ENCODE data around the gene CXCR3.

Gene CXCR3

DNA sequence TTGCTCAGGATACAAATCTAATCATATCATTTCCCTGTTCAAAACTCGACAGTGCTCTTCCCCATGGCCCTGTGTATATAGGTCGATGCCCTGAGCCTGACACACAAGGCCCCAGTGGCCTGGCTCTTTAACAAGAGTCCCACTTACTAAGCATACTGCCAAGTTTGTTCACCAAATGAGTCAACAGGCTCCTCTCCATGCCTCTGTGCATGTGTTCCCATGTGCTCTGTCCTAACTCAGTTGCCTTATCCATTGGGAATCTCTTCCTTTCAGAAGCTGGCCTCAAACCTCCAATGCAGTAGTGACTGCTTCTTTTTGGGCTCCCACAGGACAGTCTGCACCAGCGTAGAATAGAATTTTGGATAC is 18.9 kb upstream of the CXCR3 start:
- no peak for DNase-seq (ENCODE audit: low read depth, low spot score)

DNA sequence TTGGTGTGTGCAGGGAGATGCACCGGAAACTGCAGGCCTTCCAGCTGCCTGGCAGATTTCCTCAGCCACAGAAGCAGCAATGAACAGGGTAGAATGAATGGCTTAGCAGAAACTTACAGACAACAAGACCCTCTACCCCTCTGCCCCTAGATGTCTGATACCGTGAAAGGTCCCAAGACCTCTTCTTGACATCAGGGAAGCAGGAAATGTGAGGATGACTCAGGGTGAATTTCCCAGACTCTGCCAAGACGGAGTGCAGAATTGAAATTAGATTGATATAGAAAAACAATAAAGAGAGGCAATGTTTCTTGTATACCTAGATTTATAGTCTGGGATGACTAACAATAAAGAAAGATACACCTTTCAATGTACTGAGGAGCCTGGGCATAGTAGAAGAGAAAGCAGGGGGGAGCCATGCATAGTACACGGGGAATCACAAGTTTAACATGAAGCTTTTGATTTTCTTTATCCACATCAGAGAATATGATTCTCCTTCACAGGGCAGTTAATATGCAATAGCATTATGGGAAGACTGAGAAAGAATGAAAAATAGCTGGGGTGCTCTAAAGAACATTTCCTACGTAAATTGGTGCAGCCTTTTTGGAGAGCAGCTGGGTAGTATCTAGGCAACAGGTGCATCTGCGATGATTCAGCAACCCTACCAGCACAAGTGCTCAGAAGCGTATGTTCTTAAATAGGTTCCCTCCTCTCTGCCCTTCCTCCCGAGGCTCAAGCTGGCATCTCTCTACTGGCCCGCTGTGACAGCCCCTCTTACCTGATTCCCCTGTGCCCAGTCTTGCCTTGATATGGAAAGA is 18.3 kb upstream of the CXCR3 start:
- DNase-seq (ENCODE audit: low read depth, low spot score): no peak

DNA sequence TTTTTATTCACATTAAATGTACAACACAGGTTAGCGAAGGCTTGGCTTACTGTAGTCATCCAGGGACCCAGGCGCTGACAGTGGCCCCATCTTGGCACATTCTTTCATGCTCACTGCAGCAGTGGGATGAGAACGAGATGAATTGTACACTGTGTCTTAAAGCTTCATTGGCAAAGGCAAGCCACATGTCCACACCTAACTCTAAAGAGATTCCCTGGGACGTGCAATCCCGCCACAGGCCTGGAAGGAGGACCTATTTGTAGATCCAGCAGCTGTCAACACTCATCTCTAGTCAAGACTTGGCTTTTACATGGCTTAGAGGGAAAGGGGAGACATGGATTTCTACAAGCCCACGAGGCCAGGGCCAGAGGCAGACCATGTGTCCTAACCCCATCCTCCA is 16.1 kb upstream of the CXCR3 start:
- DNase-seq (ENCODE audit: low read depth, low spot score): no peak

DNA sequence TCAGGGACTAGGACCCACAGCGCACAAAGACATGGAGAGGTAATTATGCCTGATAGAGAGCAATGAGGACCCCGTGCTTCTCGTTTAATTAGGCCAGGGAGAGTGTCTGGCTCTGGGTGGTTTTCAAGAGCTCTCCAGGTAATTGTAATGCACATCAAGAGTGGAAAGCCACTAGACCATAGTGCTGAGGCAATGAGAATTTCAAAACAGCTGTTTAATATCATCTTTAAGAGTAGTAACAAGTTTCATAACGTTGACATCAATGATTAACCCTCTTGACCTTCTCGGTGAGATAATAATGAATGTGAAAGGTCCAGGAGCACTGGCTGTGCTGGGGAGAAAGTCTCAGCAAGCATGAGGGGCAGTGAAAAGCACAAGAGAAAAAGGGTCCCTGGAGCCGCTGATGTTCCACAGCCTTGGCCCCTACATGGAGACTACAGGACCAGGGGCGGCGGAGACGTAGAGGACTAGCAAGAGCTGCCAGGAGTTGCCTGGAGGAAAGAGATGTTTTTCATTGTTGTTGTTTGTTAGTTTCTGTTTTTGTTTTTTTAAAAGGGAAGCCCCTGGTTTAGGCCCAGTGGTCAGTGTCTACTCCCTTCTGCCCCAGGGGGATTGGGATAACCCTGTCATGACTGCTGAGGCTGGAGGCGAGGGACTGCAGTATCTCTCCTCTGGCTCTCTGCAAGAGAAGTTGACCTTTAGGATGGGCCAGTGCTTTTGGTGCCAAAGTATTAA is 14.8 kb upstream of the CXCR3 start:
- no peak for DNase-seq (ENCODE audit: low read depth, low spot score)

DNA sequence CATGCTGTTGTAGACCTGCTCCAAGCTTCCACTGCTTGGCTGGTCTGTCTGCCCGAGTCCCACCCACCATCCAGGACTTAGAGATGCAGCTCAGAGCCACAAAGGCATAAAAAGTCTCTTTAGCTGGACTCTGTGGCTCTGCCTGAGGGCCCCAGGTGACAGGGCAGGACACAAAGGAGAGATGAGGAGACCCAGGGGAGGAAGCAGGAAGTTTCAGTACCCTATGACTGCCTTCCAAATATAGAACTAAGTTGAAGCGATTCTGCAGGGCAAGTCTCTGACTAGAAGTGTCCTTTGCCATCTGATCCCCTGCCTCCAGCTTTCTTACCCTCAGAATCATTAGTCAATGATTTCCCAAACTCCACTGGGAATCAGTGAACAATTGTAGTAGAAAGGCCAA is 11.2 kb upstream of the CXCR3 start:
- no peak for DNase-seq (ENCODE audit: low read depth, low spot score)

DNA sequence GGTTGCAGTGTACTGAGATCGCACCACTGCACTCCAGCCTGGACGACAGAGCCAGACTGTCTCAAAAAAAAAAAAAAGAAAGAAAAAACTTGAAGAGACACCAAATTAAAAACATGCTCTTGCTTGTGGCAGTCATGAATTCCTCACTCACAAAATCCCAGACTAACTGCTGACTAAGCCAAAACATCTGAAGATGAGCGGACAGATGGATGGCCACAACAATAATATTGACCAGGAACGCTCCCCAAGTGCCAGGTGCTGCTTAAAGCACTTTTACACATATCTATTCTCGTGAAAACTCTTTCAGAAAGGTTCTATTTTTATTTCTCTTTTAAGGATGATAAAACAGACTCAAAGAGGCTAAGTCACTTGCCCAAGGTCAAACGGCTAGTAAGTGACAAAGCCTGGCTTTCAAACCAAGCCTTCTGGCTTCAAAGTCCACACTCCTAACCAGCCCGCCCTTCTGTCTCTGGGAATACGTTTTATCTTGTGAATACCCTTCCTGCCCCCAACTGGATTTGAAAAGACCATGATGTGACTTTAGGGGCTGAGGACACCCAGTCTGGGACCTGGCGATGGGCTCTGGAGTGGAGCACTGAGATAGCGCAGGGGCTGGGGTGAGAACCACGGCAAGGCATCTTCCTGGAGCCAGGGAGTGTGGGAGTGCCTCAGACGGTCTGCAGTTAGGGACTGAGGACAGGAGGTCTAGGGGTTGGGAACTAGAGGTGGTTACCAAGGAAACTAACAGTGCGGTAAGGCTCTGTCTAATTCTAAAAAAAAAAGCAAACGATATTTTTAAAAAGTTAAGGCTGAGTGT is 9.5 kb upstream of the CXCR3 start:
- no peak for DNase-seq (ENCODE audit: low read depth, low spot score)

DNA sequence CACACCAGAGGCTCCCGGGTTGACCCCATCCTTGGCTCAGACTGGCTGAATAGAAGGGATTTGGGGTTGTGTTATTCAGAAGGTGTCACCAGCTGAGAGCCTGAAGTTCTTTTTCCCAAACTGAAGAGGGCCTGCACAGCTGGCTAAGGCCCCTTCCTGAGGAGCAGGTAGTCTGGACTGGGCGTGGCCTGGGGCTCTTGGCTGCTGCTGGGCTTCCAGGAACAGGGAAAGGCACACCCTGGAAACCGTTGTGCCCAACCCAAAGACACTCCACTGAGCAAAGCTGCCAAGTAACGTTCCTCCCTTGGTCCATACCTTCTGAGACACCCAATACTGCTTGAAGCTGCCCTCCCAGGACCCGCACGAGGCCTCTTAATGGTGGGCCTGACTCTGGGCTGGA is 8.3 kb upstream of the CXCR3 start:
- DNase-seq (ENCODE audit: low read depth, low spot score): peak; percentile 36

DNA sequence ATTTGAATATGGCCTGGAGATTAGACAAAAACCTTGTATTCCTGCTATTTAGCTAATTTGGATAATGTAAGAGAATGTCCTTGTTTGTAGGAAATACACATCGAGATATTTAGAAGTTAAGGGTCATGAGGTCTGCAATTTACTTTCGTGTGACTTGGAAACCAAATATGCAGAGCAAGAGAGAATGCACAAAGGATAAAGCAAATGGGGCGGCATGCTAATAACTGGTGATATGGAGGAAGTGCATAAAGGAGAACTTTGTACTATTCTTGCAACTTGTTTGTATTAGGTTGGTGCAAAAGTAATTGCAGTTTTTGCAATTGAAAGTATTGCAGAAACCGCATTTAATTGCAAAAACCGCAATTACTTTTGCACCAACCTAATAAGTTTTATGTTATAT is 7.2 kb upstream of the CXCR3 start:
- no peak for DNase-seq (ENCODE audit: low read depth, low spot score)

DNA sequence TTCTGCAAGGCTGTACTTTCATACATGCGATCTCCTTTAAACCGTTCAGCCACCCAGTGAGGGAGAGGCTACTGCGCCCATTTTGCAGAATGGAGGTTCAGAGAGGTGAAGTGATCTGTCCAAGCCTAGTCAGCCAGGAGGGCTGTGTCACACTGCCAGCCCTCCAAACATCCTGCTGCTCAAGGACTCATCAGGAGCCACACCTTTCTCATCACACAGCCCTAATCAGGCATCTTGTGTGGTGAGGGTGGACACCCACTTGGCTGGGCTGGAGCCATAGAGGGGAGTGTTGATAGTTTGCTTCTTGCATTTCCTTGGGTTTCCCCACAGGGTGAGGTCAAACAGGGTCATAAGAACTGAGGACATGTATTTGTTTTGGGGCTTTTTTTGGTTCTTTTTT is 5.4 kb upstream of the CXCR3 start:
- no peak for DNase-seq (ENCODE audit: low read depth, low spot score)

DNA sequence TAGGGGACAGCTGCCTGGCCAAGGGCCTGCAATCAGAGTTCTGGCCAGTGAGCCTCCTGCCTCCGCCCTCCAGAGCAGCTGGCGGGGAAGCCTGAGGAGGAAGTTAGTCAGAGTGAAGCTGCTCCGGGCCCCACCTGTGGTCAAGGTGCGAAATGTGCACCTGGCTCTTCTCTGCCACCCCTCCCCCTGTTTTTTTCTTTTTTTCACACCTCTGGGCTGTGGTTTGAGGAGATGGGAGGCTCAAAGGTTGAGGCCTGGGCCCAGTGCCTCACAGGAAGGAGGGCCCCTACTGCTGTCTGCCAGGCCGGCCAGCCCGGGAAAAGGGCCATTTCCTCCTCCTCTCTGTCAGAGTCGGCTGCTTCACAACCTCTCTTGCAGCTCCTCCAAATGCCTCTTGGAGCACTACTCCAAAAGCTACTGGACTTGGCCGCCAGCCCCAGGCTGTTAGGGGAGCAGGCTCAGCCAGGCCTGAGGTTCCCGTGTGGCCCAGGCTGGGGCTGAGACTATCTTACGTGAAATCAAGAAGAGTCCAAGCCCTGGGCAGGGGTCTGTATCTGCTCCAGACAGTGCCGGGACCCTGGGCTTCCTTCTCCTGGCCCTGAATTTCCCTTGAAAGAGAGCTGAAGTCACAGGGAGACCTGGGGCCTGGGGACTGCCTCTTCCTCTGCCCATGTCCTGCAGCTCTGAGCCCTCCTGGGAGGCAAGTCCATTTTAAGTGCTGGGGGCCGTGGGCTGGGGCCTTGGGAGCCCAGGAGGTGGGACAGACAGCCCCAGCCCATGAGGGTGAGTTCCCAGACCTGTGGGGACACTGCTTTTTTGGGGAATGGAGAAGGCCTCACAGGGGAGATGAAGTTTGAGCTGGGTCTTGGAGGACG is 4.5 kb upstream of the CXCR3 start:
- DNase-seq (ENCODE audit: low read depth, low spot score): peak; percentile 83

DNA sequence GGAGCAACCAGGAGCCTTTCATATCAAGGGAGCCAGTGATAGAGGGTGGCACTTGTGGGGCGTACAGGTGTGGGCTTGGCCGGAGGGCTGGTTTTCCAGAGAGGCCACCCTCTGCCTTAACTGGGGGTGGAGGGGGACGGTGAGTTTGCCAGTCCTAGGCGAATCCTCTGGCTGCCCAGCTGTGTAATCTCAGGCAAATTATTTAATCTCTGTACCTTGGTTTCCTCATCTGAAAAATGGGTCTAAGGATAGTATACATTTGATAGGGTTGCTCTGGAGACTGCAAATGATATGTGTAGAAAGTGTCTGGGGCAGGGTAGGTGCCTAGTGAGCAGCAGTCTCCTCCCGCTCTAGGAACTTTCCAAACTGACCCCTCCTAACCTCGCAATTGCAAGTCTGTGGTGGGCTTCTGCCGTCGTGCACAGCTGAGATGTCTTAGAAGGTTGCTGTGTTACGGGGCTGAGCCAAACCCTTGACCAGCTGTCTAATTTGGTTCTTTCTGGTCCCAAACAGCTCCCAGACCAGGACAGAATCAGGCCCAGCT is 3.8 kb upstream of the CXCR3 start:
- DNase-seq (ENCODE audit: low read depth, low spot score): no peak

DNA sequence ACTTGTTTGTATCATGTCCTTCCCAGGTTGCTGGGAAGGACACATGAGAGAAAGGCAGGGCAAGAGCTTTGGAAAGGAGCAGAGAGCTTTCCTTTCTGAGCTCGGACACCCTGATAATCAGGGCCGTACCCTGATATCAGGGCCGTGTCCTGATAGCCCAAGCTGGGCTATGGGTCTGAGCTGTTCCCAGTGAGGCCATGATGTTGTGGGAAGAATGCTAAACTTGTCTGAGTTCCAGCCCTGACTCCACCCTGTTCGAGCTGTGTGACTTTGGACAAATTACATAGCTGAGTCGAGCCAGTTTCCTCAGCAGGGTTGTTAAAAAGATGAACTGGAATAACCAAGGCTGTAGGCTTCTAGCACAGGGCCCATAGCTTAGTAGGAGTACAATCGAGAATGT is 3.3 kb upstream of the CXCR3 start:
- no peak for DNase-seq (ENCODE audit: low read depth, low spot score)

DNA sequence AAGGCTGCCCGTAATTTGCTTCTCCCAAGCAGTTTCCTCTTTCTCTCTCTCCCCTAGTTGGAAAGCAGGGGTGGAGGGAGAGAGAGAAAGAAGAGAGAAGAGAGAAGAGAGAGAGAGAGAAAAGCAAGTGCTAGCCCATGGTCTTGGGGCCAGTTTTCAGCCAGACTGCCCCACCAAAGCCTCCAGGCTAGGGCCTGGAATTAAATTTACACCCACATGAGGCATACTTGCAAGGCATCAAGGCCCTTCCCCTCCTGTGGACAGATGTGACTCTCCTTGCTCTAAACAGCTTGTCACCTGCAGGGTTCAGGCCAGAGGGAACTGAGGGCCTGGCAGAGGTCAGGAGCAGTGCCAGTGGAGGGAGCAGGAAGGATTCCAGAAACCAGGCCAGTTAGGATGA is 1.7 kb upstream of the CXCR3 start:
- DNase-seq (ENCODE audit: low read depth, low spot score): no peak

DNA sequence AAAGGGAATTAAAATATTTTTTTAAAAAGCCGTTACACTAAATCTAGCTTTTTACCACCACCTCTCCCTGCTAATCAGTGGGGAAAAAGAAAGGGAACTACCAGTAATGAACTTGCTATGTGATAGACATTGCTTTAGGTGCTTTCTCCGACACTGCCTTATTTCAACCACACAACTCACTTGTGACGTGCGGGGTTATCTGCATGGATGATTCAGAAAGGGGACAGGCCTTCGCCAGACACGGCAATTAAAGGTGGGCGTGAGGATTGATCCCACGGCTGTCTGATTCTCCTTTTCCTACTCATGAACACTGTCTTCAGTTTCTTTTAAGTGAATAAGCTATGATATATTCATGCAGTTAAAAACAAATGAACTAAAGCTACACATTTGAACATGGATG is 882 bp upstream of the CXCR3 start:
- DNase-seq (ENCODE audit: low read depth, low spot score): no peak

DNA sequence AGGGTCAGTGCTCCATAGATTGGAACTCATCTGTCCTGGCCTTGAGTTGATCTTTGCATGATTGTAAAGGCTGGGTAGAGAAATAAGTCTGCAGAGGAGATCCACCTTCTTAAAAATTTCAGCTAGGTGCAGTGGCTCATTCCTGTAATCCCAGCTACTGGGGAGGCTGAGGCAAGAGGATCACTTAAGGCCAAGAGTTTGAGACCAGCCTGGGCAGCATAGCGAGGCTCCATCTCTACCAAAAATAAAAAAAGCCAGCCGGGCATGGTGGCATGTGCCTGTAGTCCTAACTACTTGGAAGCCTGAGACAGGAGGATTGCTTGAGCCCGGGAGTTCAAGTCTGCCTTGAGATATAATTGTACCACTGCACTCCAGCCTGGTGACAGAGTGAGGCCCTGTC is 476 bp upstream of the CXCR3 start:
- DNase-seq (ENCODE audit: low read depth, low spot score): no peak

DNA sequence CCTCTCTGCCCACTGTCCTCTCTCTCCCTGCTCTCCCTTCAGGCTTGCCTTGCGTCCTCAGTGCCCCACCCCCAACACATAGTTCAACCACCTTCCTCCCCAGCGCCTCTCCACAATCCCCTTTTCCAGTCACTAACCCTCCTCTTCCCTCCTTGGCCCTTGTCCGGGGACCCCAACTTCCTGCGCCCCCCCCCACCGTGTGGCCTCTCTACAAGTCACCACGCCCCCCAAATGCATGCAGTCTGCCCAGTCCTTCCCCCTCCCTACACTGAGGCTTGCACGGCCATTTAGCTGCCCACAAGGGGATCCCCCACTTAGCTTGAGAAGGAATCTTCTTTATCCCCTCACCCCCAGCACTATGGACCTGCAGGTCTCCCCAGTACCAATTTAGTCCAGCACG is 569 bp downstream of the CXCR3 start:
- DNase-seq (ENCODE audit: low read depth, low spot score): no peak

DNA sequence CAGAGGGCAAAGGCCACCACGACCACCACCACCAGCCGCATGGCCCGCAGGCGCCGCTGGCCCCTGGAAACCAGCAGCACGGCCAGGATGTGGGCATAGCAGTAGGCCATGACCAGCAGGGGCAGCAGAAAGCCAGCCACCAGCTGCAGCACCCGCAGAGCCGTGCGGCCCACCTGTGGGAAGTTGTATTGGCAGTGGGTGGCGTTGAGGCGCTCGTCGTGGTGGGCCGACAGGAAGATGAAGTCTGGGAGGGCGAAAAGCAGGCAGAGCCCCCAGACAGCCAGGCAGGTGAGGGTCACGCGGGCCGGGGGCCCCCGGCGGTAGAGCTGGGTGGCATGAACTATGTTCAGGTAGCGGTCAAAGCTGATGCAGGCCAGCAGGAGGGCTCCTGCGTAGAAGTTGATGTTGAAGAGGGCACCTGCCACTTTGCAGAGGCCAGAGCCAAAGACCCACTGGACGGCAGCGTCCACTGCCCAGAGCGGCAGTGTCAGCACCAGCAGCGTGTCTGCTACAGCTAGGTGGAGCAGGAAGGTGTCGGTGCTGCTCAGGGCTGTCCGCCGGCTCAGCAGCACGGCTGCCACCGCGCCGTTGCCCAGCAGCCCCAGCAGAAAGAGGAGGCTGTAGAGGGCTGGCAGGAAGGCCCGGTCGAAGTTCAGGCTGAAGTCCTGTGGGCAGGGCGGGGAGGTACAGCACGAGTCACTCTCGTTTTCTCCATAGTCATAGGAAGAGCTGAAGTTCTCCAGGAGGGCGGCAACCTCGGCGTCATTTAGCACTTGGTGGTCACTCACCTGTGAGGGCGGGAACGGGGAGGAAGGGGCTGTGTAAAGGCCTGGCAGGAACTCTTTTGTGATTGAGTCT is 1.4 kb downstream of the CXCR3 start:
- DNase-seq (ENCODE audit: low read depth, low spot score): no peak

DNA sequence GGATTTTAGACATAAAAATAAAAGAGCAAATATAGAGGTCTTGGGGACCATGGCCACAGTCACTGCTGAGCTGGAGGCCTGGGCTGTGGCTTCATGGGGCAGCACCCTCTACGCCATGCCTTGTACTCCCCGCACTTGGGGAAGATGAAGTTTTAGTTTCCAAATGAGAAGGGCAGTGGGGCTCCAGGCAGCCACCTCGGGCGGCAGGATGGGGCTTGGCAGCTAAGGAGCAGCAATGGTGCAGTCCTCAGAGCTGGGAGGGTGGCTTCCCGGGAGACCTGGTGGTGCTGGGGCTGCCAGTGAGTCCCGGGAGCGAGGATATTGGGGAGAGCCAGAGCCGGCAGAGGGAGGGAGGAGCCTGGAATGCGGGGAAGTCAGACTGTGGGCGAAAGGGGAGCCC is 2.4 kb downstream of the CXCR3 start:
- no peak for DNase-seq (ENCODE audit: low read depth, low spot score)

DNA sequence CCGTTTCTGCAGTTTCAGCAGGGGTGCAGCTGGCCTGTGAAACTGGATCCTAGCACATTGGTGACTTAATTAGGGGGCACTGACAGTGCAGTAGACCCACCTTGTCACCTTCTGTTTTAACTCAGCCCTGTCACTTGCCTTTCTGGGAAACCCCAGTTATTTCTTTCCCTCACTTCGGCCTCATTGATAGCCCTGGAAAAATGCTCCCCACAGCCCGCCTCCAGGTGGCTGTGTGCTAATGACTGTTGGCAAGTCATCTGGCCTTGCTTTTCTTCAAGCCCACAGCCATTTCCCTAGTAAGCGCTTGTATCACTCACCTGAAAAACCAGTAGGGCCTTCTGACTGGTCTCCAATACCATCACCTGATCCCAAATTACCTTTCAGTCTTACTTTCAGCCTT is 3.3 kb downstream of the CXCR3 start:
- no peak for DNase-seq (ENCODE audit: low read depth, low spot score)

DNA sequence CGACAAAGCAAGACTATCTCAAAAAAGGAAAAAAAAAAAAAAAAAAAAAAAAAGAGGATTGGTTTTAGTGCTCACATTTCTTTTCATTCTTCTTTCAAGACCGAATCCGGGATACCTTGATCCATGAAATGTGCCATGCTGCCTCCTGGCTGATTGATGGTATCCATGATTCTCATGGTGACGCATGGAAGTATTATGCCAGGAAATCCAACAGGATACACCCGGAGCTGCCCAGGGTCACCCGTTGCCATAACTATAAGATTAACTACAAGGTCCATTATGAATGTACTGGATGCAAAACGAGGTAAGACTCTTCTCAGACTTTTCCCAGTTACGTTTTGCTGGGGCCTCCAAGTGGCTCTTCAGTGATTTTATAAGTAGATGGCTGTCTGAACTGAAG is 6.1 kb downstream of the CXCR3 start:
- DNase-seq (ENCODE audit: low read depth, low spot score): no peak

Measured in ELF-1 (cell line).